GF-D8 (cell line): ENCODE measurements around the gene GGT6.

Source experiments
- DNase-seq: peaks from one replicate; lab custom pipeline; 2025; lab: John Stamatoyannopoulos, UW

GGT6 gene

GRCh38 chr17:4537451-4538235 is 22.7 kb downstream of the GGT6 start:
- no peak for DNase-seq

- DNase-seq = no peak
Observed at GRCh38 chr17:4536742-4537411, 23.5 kb downstream of the GGT6 start.

GRCh38 chr17:4536259-4536741 is 24.1 kb downstream of the GGT6 start:
- DNase-seq = no peak

- DNase-seq = no peak
Observed at GRCh38 chr17:4535667-4536258, 24.6 kb downstream of the GGT6 start.

GRCh38 chr17:4534928-4535666 is 25.3 kb downstream of the GGT6 start:
- no peak for DNase-seq

- DNase-seq = no peak
Observed at GRCh38 chr17:4534515-4534914, 25.9 kb downstream of the GGT6 start.

- no peak for DNase-seq
Observed at GRCh38 chr17:4533523-4534504, 26.6 kb downstream of the GGT6 start.

- DNase-seq = no peak
Observed at GRCh38 chr17:4532860-4533522, 27.4 kb downstream of the GGT6 start.

GRCh38 chr17:4531988-4532736 is 28.2 kb downstream of the GGT6 start:
- DNase-seq = no peak

- no peak for DNase-seq
Observed at GRCh38 chr17:4530799-4531730, 29.3 kb downstream of the GGT6 start.

GRCh38 chr17:4529533-4530152 is 30.7 kb downstream of the GGT6 start:
- DNase-seq = no peak

GRCh38 chr17:4527566-4528125 is 32.7 kb downstream of the GGT6 start:
- DNase-seq = no peak

GRCh38 chr17:4527134-4527533 is 33.2 kb downstream of the GGT6 start:
- no peak for DNase-seq

GRCh38 chr17:4525691-4526397 is 34.5 kb downstream of the GGT6 start:
- no peak for DNase-seq

GRCh38 chr17:4523946-4524345 is 36.4 kb downstream of the GGT6 start:
- DNase-seq = no peak

- no peak for DNase-seq
Observed at GRCh38 chr17:4522661-4523060, 37.7 kb downstream of the GGT6 start.

GRCh38 chr17:4520894-4521600 is 39.3 kb downstream of the GGT6 start:
- no peak for DNase-seq
